CD14-positive monocyte (primary cell): Measurements from ENCODE around the gene CHST11. TPM values are rescaled to one million over a fixed set of nuclear protein-coding genes. Genes with fewer than 3 reads are reported as not detected.

Experiments used
- DNase-seq, 3 donors: peaks; one replicate each; pipeline ENCODE4 v3.0.0-alpha.2; 2011 to 2022
- H2AFZ ChIP-seq: 2 replicates; pipeline ENCODE4 v1.6.0; 2012; ENCODE audit warnings: mild to moderate bottlenecking, low read depth, low read length, inconsistent platforms; ENCODE audit not compliant: insufficient read depth, poor library complexity, severe bottlenecking
- H3K27ac ChIP-seq, 2 donors: 1 replicate in 1 of 2; 2 replicates in 1 of 2; pipeline ENCODE4 v1.5.1; 2012 to 2013; ENCODE audit warnings: low read length in 2 of 2, control low read depth in 1 of 2, inconsistent platforms in 1 of 2, low read depth in 1 of 2, mild to moderate bottlenecking in 1 of 2
- H3K27me3 ChIP-seq, 2 donors: one replicate each; pipeline versions ENCODE4 v1.6.0 to v1.6.1; 2011 to 2013; ENCODE audit warnings: low read length in 2 of 2; ENCODE audit not compliant: control insufficient read depth in 2 of 2, insufficient read depth in 2 of 2
- H3K36me3 ChIP-seq, 2 donors: replicated peaks in 1 of 2; 1 replicate in 1 of 2; 2 replicates in 1 of 2; pipeline versions ENCODE4 v1.5.1 to v1.6.1; 2012 to 2013; ENCODE audit warnings: low read length in 2 of 2, control low read depth in 1 of 2, inconsistent platforms in 1 of 2, mild to moderate bottlenecking in 1 of 2; ENCODE audit not compliant: insufficient read depth in 2 of 2, control insufficient read depth in 1 of 2
- H3K4me1 ChIP-seq, 2 donors: 1 replicate in 1 of 2; 2 replicates in 1 of 2; pipeline versions ENCODE4 v1.5.1 to v1.6.1; 2012 to 2013; ENCODE audit warnings: low read length in 2 of 2, control low read depth in 1 of 2, inconsistent platforms in 1 of 2, mild to moderate bottlenecking in 1 of 2, moderate library complexity in 1 of 2; ENCODE audit not compliant: insufficient read depth in 2 of 2, control insufficient read depth in 1 of 2
- H3K4me2 ChIP-seq: replicated peaks from 2 replicates; pipeline ENCODE3; 2012; ENCODE audit warnings: low read length, moderate library complexity, mild to moderate bottlenecking; ENCODE audit not compliant: poor library complexity, severe bottlenecking; ENCODE audit errors: extremely low read depth
- H3K4me3 ChIP-seq, 3 experiments: fragments of 200-600 bp in 1 of 3; sonication (generic) in 1 of 3; replicated peaks in 1 of 3; 1 replicate in 2 of 3; 2 replicates in 1 of 3; pipeline ENCODE4 v1.5.1; 2011 to 2013; ENCODE audit warnings: low read length in 3 of 3, mild to moderate bottlenecking in 3 of 3, control low read depth in 2 of 3, low read depth in 2 of 3, inconsistent platforms in 1 of 3, moderate library complexity in 1 of 3
- H3K79me2 ChIP-seq: 2 replicates; pipeline ENCODE4 v1.6.0; 2012; ENCODE audit warnings: mild to moderate bottlenecking, control low read depth, inconsistent platforms, low read length, moderate library complexity; ENCODE audit not compliant: insufficient read depth
- H3K9ac ChIP-seq: 2 replicates; pipeline ENCODE4 v1.6.0; 2017; ENCODE audit warnings: low read length, mild to moderate bottlenecking; ENCODE audit not compliant: insufficient read depth, poor library complexity, severe bottlenecking
- H3K9me3 ChIP-seq, 2 donors: replicated peaks in 1 of 2; 1 replicate in 1 of 2; 2 replicates in 1 of 2; pipeline versions ENCODE4 v1.5.1 to v1.6.1; 2012 to 2013; ENCODE audit warnings: low read length in 2 of 2, control low read depth in 1 of 2; ENCODE audit not compliant: control insufficient read depth in 1 of 2, insufficient read depth in 1 of 2
- H4K20me1 ChIP-seq: 2 replicates; pipeline ENCODE4 v1.6.0; 2012; ENCODE audit warnings: mild to moderate bottlenecking, low read length, control low read depth, moderate library complexity; ENCODE audit not compliant: insufficient read depth
- H3K27ac Mint-ChIP-seq, 7 donors: one replicate each; pipeline ENCODE4 v1.8.0; 2020; ENCODE audit warnings: mild to moderate bottlenecking in 7 of 7, mixed read lengths in 7 of 7, moderate library complexity in 6 of 7, inconsistent platforms in 2 of 7
- H3K27me3 Mint-ChIP-seq, 3 donors: one replicate each; pipeline ENCODE4 v1.8.0; 2021 to 2022; ENCODE audit warnings: low read depth in 3 of 3, mild to moderate bottlenecking in 3 of 3, mixed read lengths in 3 of 3, moderate library complexity in 3 of 3, inconsistent platforms in 1 of 3
- H3K36me3 Mint-ChIP-seq, 2 donors: one replicate each; pipeline ENCODE4 v1.8.0; 2020; ENCODE audit warnings: mixed read lengths in 2 of 2, inconsistent platforms in 1 of 2, mild to moderate bottlenecking in 1 of 2
- H3K4me1 Mint-ChIP-seq: one replicate; pipeline ENCODE4 v1.8.0; 2020; ENCODE audit warnings: mild to moderate bottlenecking, mixed read lengths
- H3K4me3 Mint-ChIP-seq, 2 donors: one replicate each; pipeline ENCODE4 v1.8.0; 2020; ENCODE audit warnings: mild to moderate bottlenecking in 2 of 2, mixed read lengths in 2 of 2, moderate library complexity in 1 of 2
- H3K9me3 Mint-ChIP-seq, 7 donors: one replicate each; pipeline ENCODE4 v1.8.0; 2020 to 2022; ENCODE audit warnings: mixed read lengths in 7 of 7, mild to moderate bottlenecking in 6 of 7, moderate library complexity in 6 of 7, inconsistent platforms in 2 of 7
- WGBS: methylation state at CpG from one replicate; pipeline ENCODE4 v1.1.5; 2013; ENCODE audit warnings: missing lambda C conversion rate; ENCODE audit not compliant: insufficient coverage; 5-methylcytosine and 5-hydroxymethylcytosine counted together
- intact Hi-C, 2 donors: fragments of 100-400 bp; cut with micrococcal nuclease; formaldehyde crosslinking; loops; one replicate each; pipeline versions ENCODE4 v1.15.0 to v1.15.1; 2023
- polyA plus RNA-seq, 3 donors: library from polyadenylated mRNA; depleted of rRNA in 1 of 3; unstranded in 2 of 3; stranded (reverse) in 1 of 3; fragments of 300-500 nt in 2 of 3; fragments of >200 nt in 1 of 3; fragmentation: Illumina TruSeq in 2 of 3; gene quantifications; 1 replicate in 2 of 3; 2 replicates in 1 of 3; pipeline ENCODE4 v1.2.3, GENCODE V29; 2012 to 2021
- TF ChIP-seq, protein P1 (sequence below): fragments of 200-600 bp; IDR thresholded peaks from one replicate; pipeline ENCODE4 v1.8.0; 2022; ENCODE audit warnings: antibody characterized with exemption, mild to moderate bottlenecking

CHST11 gene
- polyA plus RNA-seq, 3 donors, result 44.4 to 66.6 (median 48.4) TPM

GRCh38 chr12:104480826-104481440, 24.2 kb downstream of the CHST11 start:
- TF ChIP-seq, protein P1, sequence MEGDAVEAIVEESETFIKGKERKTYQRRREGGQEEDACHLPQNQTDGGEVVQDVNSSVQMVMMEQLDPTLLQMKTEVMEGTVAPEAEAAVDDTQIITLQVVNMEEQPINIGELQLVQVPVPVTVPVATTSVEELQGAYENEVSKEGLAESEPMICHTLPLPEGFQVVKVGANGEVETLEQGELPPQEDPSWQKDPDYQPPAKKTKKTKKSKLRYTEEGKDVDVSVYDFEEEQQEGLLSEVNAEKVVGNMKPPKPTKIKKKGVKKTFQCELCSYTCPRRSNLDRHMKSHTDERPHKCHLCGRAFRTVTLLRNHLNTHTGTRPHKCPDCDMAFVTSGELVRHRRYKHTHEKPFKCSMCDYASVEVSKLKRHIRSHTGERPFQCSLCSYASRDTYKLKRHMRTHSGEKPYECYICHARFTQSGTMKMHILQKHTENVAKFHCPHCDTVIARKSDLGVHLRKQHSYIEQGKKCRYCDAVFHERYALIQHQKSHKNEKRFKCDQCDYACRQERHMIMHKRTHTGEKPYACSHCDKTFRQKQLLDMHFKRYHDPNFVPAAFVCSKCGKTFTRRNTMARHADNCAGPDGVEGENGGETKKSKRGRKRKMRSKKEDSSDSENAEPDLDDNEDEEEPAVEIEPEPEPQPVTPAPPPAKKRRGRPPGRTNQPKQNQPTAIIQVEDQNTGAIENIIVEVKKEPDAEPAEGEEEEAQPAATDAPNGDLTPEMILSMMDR, result no peak
- Mint-ChIP-seq H3K4me3 (peak overlapping the region in 1 of 2 donors; percentile 64), H3K27me3 (peaks cover 0 to 5% (median 0%) of the 10 kb centered on the region in 3 donors), H3K27ac (peak overlapping the region; percentile 79 to 93 (median 88)), H3K4me1 (peaks cover 92% of the 10 kb centered on the region), H3K36me3 (peaks cover 39 to 52% of the 10 kb centered on the region in 2 donors), H3K9me3 (no peaks in the 10 kb centered on the region)
- H3K27ac ChIP-seq, result peak overlapping the region; percentile 58 to 81
- H3K9me3 ChIP-seq, result no peaks in the 10 kb centered on the region
- intact Hi-C loops, result no loop called here
- H3K4me1 ChIP-seq, result peaks cover 67 to 73% of the 10 kb centered on the region in 2 donors
- H2AFZ ChIP-seq, result no peak overlapping the region
- H3K4me3 ChIP-seq, result peak overlapping the region in 1 of 3 experiments; percentile 41
- peaks cover 99% of the 10 kb centered on the region for H3K79me2 ChIP-seq
- peak; percentile 81 to 92 (median 85) for DNase-seq
- H3K9ac ChIP-seq, result no peak overlapping the region
- peak overlapping the region; percentile 57 for H3K4me2 ChIP-seq
- H3K36me3 ChIP-seq, result peaks cover 2 to 17% of the 10 kb centered on the region in 2 donors
- WGBS, result 10% methylated on average over 8 of the region's 11 CpGs
- peaks cover 98% of the 10 kb centered on the region for H4K20me1 ChIP-seq
- no peaks in the 10 kb centered on the region for H3K27me3 ChIP-seq

DNA sequence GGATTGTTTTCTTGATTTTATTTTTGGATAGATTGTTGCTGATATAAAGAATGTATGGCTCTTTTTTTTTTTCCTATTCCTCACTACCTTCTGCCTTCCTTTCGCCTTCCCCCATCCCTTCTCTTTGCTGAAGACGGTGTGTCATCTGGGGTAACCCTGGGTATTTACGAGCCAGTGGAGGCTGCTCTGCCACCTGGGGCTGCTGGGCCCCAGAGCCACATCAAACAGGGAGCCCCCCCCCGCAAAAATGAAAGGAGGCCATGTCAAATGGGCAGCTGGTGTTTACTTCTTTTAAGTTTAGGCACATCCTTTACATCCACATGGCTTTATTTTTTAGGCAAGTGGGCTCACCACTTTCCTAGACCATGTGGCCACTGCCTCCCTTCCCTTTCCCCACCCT, 25.4 kb downstream of the CHST11 start:
- WGBS, result no CpG with 5 or more reads among the region's 4 CpGs
- peak overlapping the region in 5 of 7 donors; percentile 54 to 88 (median 79) for H3K27ac Mint-ChIP-seq
- no peak overlapping the region for H3K4me3 Mint-ChIP-seq
- peaks cover 97% of the 10 kb centered on the region for H3K4me1 Mint-ChIP-seq
- H3K9me3 Mint-ChIP-seq, result no peaks in the 10 kb centered on the region
- Histone ChIP-seq H4K20me1 (peaks cover 99% of the 10 kb centered on the region), H3K9me3 (no peaks in the 10 kb centered on the region), H2AFZ (no peak overlapping the region), H3K27ac (no peak overlapping the region), H3K36me3 (peaks cover 2 to 26% of the 10 kb centered on the region in 2 donors), H3K79me2 (peaks cover 100% of the 10 kb centered on the region), H3K4me1 (peaks cover 68 to 76% of the 10 kb centered on the region in 2 donors), H3K4me3 (no peak overlapping the region), H3K4me2 (no peak overlapping the region), H3K9ac (no peak overlapping the region), H3K27me3 (no peaks in the 10 kb centered on the region)
- no peak for DNase-seq
- H3K27me3 Mint-ChIP-seq, result peaks cover 0 to 5% (median 0%) of the 10 kb centered on the region in 3 donors
- H3K36me3 Mint-ChIP-seq, result peaks cover 45 to 60% of the 10 kb centered on the region in 2 donors
- TF ChIP-seq, protein P1, result no peak
- intact Hi-C loops, result no loop called here
